Hepatocyte (in vitro differentiated cells): ENCODE results near the gene AKAP6. TPM values are rescaled to one million over a fixed set of nuclear protein-coding genes. Genes with fewer than 3 reads are reported as not detected.

Source experiments
- DNase-seq: peaks from one replicate; pipeline ENCODE4 v3.0.0-alpha.2; 2016; ENCODE audit warnings: low spot score
- H2AFZ ChIP-seq: fragments of 200-600 bp; sonication (generic); 2 replicates; pipeline ENCODE4 v1.6.0; 2016; ENCODE audit warnings: antibody characterized with exemption, mild to moderate bottlenecking
- H3K27ac ChIP-seq: fragments of 200-600 bp; sonication (generic); 2 replicates; pipeline ENCODE4 v1.5.1; 2016; ENCODE audit warnings: mild to moderate bottlenecking
- H3K27me3 ChIP-seq: fragments of 200-600 bp; sonication (generic); 2 replicates; pipeline ENCODE4 v1.6.1; 2016
- H3K36me3 ChIP-seq: fragments of 200-600 bp; sonication (generic); replicated peaks from 2 replicates; pipeline ENCODE4 v1.5.1; 2016; ENCODE audit warnings: low read depth; ENCODE audit not compliant: insufficient read depth
- H3K4me1 ChIP-seq: fragments of 200-600 bp; sonication (generic); 2 replicates; pipeline ENCODE4 v1.5.1; 2016; ENCODE audit warnings: mild to moderate bottlenecking, moderate library complexity; ENCODE audit not compliant: insufficient read depth
- H3K4me2 ChIP-seq: fragments of 200-600 bp; sonication (generic); 2 replicates; pipeline ENCODE4 v1.6.0; 2016
- H3K4me3 ChIP-seq: fragments of 200-600 bp; sonication (generic); 2 replicates; pipeline ENCODE4 v1.5.1; 2016; ENCODE audit warnings: mild to moderate bottlenecking
- H3K79me2 ChIP-seq: fragments of 200-600 bp; sonication (generic); 2 replicates; pipeline ENCODE4 v1.6.0; 2017; ENCODE audit warnings: mild to moderate bottlenecking
- H3K9me2 ChIP-seq: fragments of 200-600 bp; sonication (generic); replicated peaks from 2 replicates; pipeline ENCODE4 v1.6.0; 2017; ENCODE audit warnings: mild to moderate bottlenecking; ENCODE audit not compliant: insufficient read depth
- H3K9me3 ChIP-seq: fragments of 200-600 bp; sonication (generic); 2 replicates; pipeline ENCODE4 v1.5.1; 2016; ENCODE audit warnings: low read depth, mild to moderate bottlenecking
- H4K20me1 ChIP-seq: fragments of 200-600 bp; sonication (generic); 2 replicates; pipeline ENCODE4 v1.6.0; 2016; ENCODE audit warnings: mild to moderate bottlenecking; ENCODE audit not compliant: insufficient read depth, poor library complexity, severe bottlenecking
- CTCF ChIP-seq: fragments of 200-600 bp; sonication (generic); IDR thresholded peaks from 2 replicates; pipeline ENCODE4 v1.5.1; 2016; ENCODE audit warnings: antibody characterized with exemption, mild to moderate bottlenecking; ENCODE audit not compliant: poor library complexity
- EZH2 ChIP-seq: fragments of 200-600 bp; sonication (generic); IDR thresholded peaks from 2 replicates; pipeline ENCODE4 v1.6.1; 2016; ENCODE audit warnings: antibody characterized with exemption, mild to moderate bottlenecking, borderline replicate concordance
- EZH2phosphoT487 ChIP-seq: fragments of 200-600 bp; sonication (generic); IDR thresholded peaks from one replicate; pipeline ENCODE4 v1.6.1; 2018; ENCODE audit warnings: antibody characterized with exemption, mild to moderate bottlenecking, low read depth, moderate library complexity; ENCODE audit not compliant: unreplicated experiment, severe bottlenecking
- WGBS: methylation state at CpG from one replicate; pipeline ENCODE4 v1.1.6; 2016; ENCODE audit warnings: low lambda C conversion rate; ENCODE audit errors: missing lambda C conversion rate; 5-methylcytosine and 5-hydroxymethylcytosine counted together
- polyA plus RNA-seq: library from polyadenylated mRNA; unstranded; fragments of >200 nt; fragmentation: Nextera tagmentation; extraction: Ambion mirVana; gene quantifications from 2 replicates; pipeline ENCODE4 v1.2.1, GENCODE V29; 2016
- total RNA-seq: library from RNA; depleted of rRNA; stranded (reverse); fragments of >200 nt; gene quantifications from 2 replicates; pipeline ENCODE4 v1.2.3, GENCODE V29; 2014

Gene AKAP6
- total and polyA plus RNA-seq, 2 experiments from 2014 or later: 1.1 to 2.1 TPM

DNA sequence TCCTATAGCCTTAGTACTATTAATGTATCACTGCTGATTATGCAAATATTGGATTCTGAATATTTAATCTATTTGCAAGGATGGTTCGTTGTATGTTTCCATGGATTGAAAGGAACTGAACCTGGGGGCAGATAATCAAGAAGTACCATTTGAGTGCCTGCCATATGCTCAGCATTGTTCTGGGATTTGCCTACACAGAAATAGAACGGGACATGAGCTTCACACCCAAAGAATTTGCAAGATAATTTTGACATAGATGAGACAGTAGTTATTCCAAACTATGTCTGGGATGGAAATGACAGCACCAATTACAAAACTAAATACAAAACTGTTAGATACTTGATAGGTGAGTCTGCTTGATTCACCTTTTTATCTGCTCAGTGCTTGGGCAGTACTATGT, 476.9 kb downstream of the AKAP6 start:
- no peak overlapping the region for H3K4me3 ChIP-seq
- H2AFZ ChIP-seq: no peak overlapping the region
- no peak for DNase-seq
- H3K4me1 ChIP-seq: no peaks in the 10 kb centered on the region
- H3K36me3 ChIP-seq: no peaks in the 10 kb centered on the region
- no peak overlapping the region for H3K4me2 ChIP-seq
- H4K20me1 ChIP-seq: no peaks in the 10 kb centered on the region
- no peaks in the 10 kb centered on the region for H3K9me3 ChIP-seq
- TF ChIP-seq EZH2: no peak
- no peak for TF ChIP-seq CTCF
- TF ChIP-seq EZH2phosphoT487: no peak
- H3K27me3 ChIP-seq: no peaks in the 10 kb centered on the region
- H3K27ac ChIP-seq: no peak overlapping the region
- H3K79me2 ChIP-seq: no peaks in the 10 kb centered on the region
- WGBS: 80% methylated on average over 2 of the region's 2 CpGs
- no peaks in the 10 kb centered on the region for H3K9me2 ChIP-seq

DNA sequence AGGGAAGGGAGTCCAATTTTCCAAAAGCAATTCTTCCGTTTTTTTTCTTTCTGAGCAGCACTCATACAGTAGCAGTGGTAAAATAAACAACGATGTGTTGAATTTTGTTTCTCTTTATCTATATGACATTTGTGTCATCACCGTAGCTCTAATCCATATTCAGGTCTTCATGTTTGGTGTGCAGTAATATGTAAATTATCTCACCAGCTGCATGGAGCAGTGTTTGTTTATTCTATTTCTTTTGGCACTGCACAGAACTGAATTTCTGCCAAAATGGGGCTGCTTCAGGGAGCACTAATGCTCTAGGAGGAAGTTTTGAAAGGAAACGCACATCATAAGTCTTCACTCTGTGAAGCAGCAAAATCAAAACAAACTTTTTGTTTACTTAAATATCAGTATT, 479.5 kb downstream of the AKAP6 start:
- H4K20me1 ChIP-seq: no peaks in the 10 kb centered on the region
- DNase-seq: peak; percentile 13
- no peak for TF ChIP-seq EZH2phosphoT487
- no peak for TF ChIP-seq CTCF
- no peak for TF ChIP-seq EZH2
- 56% methylated on average over 4 of the region's 4 CpGs for WGBS
- H3K4me2 ChIP-seq: no peak overlapping the region
- no peaks in the 10 kb centered on the region for H3K9me2 ChIP-seq
- no peak overlapping the region for H2AFZ ChIP-seq
- H3K4me3 ChIP-seq: no peak overlapping the region
- no peaks in the 10 kb centered on the region for H3K79me2 ChIP-seq
- H3K27ac ChIP-seq: no peak overlapping the region
- no peaks in the 10 kb centered on the region for H3K9me3 ChIP-seq
- H3K27me3 ChIP-seq: no peaks in the 10 kb centered on the region
- no peaks in the 10 kb centered on the region for H3K4me1 ChIP-seq
- H3K36me3 ChIP-seq: no peaks in the 10 kb centered on the region

DNA sequence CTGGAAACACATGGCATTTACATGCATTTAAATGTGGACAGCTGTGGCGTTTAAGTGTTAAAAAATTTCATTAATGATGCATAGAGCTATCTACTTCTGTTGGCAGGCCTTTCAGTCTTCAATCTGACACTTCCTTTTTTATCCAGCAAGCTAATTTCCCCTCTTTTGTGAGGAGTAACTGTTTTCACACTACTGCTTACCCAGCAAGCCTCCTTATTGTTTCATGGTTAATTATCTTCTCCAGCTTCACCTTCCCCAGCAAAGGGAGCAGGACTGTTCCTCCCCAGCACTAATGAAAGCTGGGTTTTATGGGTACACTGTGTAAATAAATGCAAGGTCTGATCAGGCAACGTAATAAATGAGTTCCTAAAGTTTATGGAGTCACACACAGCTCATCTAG, 480.2 kb downstream of the AKAP6 start:
- Histone ChIP-seq H3K9me3 (no peaks in the 10 kb centered on the region), H3K27me3 (no peaks in the 10 kb centered on the region), H3K79me2 (no peaks in the 10 kb centered on the region), H4K20me1 (no peaks in the 10 kb centered on the region), H3K4me3 (no peak overlapping the region), H3K27ac (no peak overlapping the region), H3K4me1 (no peaks in the 10 kb centered on the region), H3K4me2 (no peak overlapping the region), H3K9me2 (no peaks in the 10 kb centered on the region), H3K36me3 (no peaks in the 10 kb centered on the region), H2AFZ (no peak overlapping the region)
- TF ChIP-seq CTCF (no peak), EZH2 (no peak), EZH2phosphoT487 (no peak)
- no peak for DNase-seq
- 24% methylated on average over 2 of the region's 2 CpGs for WGBS

- no peaks in the 10 kb centered on the region for H3K4me1 ChIP-seq
- H3K4me2 ChIP-seq: no peak overlapping the region
- WGBS: 59% methylated on average over 4 of the region's 4 CpGs
- no peaks in the 10 kb centered on the region for H3K36me3 ChIP-seq
- no peaks in the 10 kb centered on the region for H3K79me2 ChIP-seq
- TF ChIP-seq EZH2phosphoT487 (no peak), CTCF (no peak), EZH2 (no peak)
- H3K27ac ChIP-seq: no peak overlapping the region
- no peak for DNase-seq
- no peak overlapping the region for H2AFZ ChIP-seq
- H3K4me3 ChIP-seq: no peak overlapping the region
- H4K20me1 ChIP-seq: no peaks in the 10 kb centered on the region
- H3K9me3 ChIP-seq: no peaks in the 10 kb centered on the region
- no peaks in the 10 kb centered on the region for H3K9me2 ChIP-seq
- H3K27me3 ChIP-seq: no peaks in the 10 kb centered on the region
These were observed 484.3 kb downstream of the AKAP6 start for GRCh38 chr14:32813401-32813800.
